Measurements from ENCODE around the gene PRPS2.

PRPS2 gene

GRCh38 chrX:12767856-12768255, 23.4 kb upstream of the PRPS2 start:
- peaks cover 21% of the 10 kb centered on the region for H3K27me3 Mint-ChIP-seq (ENCODE audit: low read depth)
- H3K9me3 Mint-ChIP-seq, result peaks cover 21% of the 10 kb centered on the region
- peaks cover 3% of the 10 kb centered on the region for H3K36me3 Mint-ChIP-seq (ENCODE audit: low read depth)
- H3K27ac Mint-ChIP-seq, result peak overlapping the region in 1 of 3 experiments; percentile 33
- no peaks in the 10 kb centered on the region for H3K4me1 Mint-ChIP-seq
- no peak overlapping the region for H3K4me3 Mint-ChIP-seq
- TF ChIP-seq CTCF (IDR thresholded peaks at IDR 0.05; ENCODE audit: unreplicated experiment in 3 of 3), result no peak

- H3K36me3 Mint-ChIP-seq (ENCODE audit: low read depth), result peaks cover 3% of the 10 kb centered on the region
- H3K27ac Mint-ChIP-seq, result peak overlapping the region in 2 of 3 experiments; percentile 22 to 51
- no peak overlapping the region for H3K4me3 Mint-ChIP-seq
- no peaks in the 10 kb centered on the region for H3K4me1 Mint-ChIP-seq
- TF ChIP-seq CTCF (IDR thresholded peaks at IDR 0.05; ENCODE audit: unreplicated experiment in 3 of 3), result no peak
- H3K9me3 Mint-ChIP-seq, result peaks cover 19% of the 10 kb centered on the region
- H3K27me3 Mint-ChIP-seq (ENCODE audit: low read depth), result peaks cover 27% of the 10 kb centered on the region
These were observed 22.7 kb upstream of the PRPS2 start for GRCh38 chrX:12768491-12768890.

- H3K4me1 Mint-ChIP-seq, result no peaks in the 10 kb centered on the region
- H3K36me3 Mint-ChIP-seq (ENCODE audit: low read depth), result peaks cover 3% of the 10 kb centered on the region
- no peak overlapping the region for H3K4me3 Mint-ChIP-seq
These were observed 20.8 kb upstream of the PRPS2 start for GRCh38 chrX:12770440-12770839.

GRCh38 chrX:12771445-12772069, 19.7 kb upstream of the PRPS2 start:
- Mint-ChIP-seq H3K9me3 (peaks cover 11% of the 10 kb centered on the region), H3K4me3 (no peak overlapping the region), H3K4me1 (no peaks in the 10 kb centered on the region), H3K27me3 (ENCODE audit: low read depth) (peaks cover 31% of the 10 kb centered on the region), H3K27ac (no peak overlapping the region), H3K36me3 (ENCODE audit: low read depth) (peaks cover 3% of the 10 kb centered on the region)
- peak; percentile 33 to 54 (median 37) for TF ChIP-seq CTCF (IDR thresholded peaks at IDR 0.05; ENCODE audit: unreplicated experiment in 3 of 3)

More at GRCh38 chrX:12770440-12770839, 20.8 kb upstream of the PRPS2 start:
- peak; percentile 51 to 52 (median 52) for TF ChIP-seq CTCF (IDR thresholded peaks at IDR 0.05; ENCODE audit: unreplicated experiment in 3 of 3)
- peaks cover 31% of the 10 kb centered on the region for H3K27me3 Mint-ChIP-seq (ENCODE audit: low read depth)
- H3K9me3 Mint-ChIP-seq, result peaks cover 11% of the 10 kb centered on the region
- no peak overlapping the region for H3K27ac Mint-ChIP-seq

- no peak overlapping the region for H3K4me3 Mint-ChIP-seq
- no peak overlapping the region for H3K27ac Mint-ChIP-seq
- peaks cover 11% of the 10 kb centered on the region for H3K9me3 Mint-ChIP-seq
- H3K36me3 Mint-ChIP-seq (ENCODE audit: low read depth), result no peaks in the 10 kb centered on the region
- peaks cover 15% of the 10 kb centered on the region for H3K27me3 Mint-ChIP-seq (ENCODE audit: low read depth)
- H3K4me1 Mint-ChIP-seq, result no peaks in the 10 kb centered on the region
- TF ChIP-seq CTCF (IDR thresholded peaks at IDR 0.05; ENCODE audit: unreplicated experiment in 3 of 3), result no peak
These were observed 13.5 kb upstream of the PRPS2 start for GRCh38 chrX:12777670-12778069.

GRCh38 chrX:12779534-12779933, 11.7 kb upstream of the PRPS2 start:
- H3K36me3 Mint-ChIP-seq (ENCODE audit: low read depth), result no peaks in the 10 kb centered on the region
- H3K4me3 Mint-ChIP-seq, result no peak overlapping the region
- H3K27ac Mint-ChIP-seq, result no peak overlapping the region

More at GRCh38 chrX:12779534-12779933, 11.7 kb upstream of the PRPS2 start:
- no peaks in the 10 kb centered on the region for H3K4me1 Mint-ChIP-seq
- peaks cover 4% of the 10 kb centered on the region for H3K27me3 Mint-ChIP-seq (ENCODE audit: low read depth)
- TF ChIP-seq CTCF (IDR thresholded peaks at IDR 0.05; ENCODE audit: unreplicated experiment in 3 of 3), result no peak
- peaks cover 11% of the 10 kb centered on the region for H3K9me3 Mint-ChIP-seq

Data from nephron (organoid).